Thoracic aorta (tissue), 2 donors: ENCODE results near the gene TKT. TPM values are rescaled to one million over a fixed set of nuclear protein-coding genes. Genes with fewer than 3 reads are reported as not detected.

Source experiments
- ATAC-seq: fragments of 150-250 bp; one replicate; pipeline ENCODE4 v1.8.0; 2017; ENCODE audit warnings: low read depth; ENCODE audit not compliant: insufficient number of reproducible peaks, low FRiP score
- DNase-seq: peaks from one replicate; pipeline ENCODE4 v3.0.0-alpha.2; 2020; ENCODE audit warnings: low spot score
- H3K27ac ChIP-seq, 2 donors: fragments of 200-600 bp; sonication (generic); 1 replicate in 1 of 2; 2 replicates in 1 of 2; pipeline ENCODE4 v1.5.1; 2016; ENCODE audit warnings: mild to moderate bottlenecking in 2 of 2, moderate library complexity in 2 of 2
- H3K27me3 ChIP-seq: fragments of 200-600 bp; sonication (generic); replicated peaks from 2 replicates; pipeline ENCODE4 v1.6.0; 2016; ENCODE audit warnings: mild to moderate bottlenecking; ENCODE audit not compliant: insufficient read depth
- H3K36me3 ChIP-seq: fragments of 200-600 bp; sonication (generic); one replicate; pipeline ENCODE4 v1.5.1; 2016
- H3K4me1 ChIP-seq, 2 donors: fragments of 200-600 bp; sonication (generic); 1 replicate in 1 of 2; 2 replicates in 1 of 2; pipeline versions ENCODE4 v1.5.1 to v1.6.0; 2016; ENCODE audit warnings: low read depth in 2 of 2, mild to moderate bottlenecking in 1 of 2; ENCODE audit not compliant: control insufficient read depth in 1 of 2
- H3K4me3 ChIP-seq: fragments of 200-600 bp; sonication (generic); 2 replicates; pipeline ENCODE4 v1.5.1; 2016; ENCODE audit warnings: mild to moderate bottlenecking
- H3K9me3 ChIP-seq: fragments of 200-600 bp; sonication (generic); 2 replicates; pipeline ENCODE4 v1.5.1; 2016
- total RNA-seq, 2 donors: library from RNA; depleted of rRNA; stranded (reverse); fragments of >200 nt; gene quantifications; one replicate each; pipeline versions ENCODE4 v1.1.0 to v1.2.3, GENCODE V29; 2016
- TF ChIP-seq, protein P1 (sequence below): fragments of 200-600 bp; sonication (generic); IDR thresholded peaks from one replicate; pipeline ENCODE4 v1.5.1; 2019; ENCODE audit warnings: antibody characterized with exemption

Gene TKT
- total RNA-seq, 2 donors from 2014 or later = 138 to 240 TPM

DNA sequence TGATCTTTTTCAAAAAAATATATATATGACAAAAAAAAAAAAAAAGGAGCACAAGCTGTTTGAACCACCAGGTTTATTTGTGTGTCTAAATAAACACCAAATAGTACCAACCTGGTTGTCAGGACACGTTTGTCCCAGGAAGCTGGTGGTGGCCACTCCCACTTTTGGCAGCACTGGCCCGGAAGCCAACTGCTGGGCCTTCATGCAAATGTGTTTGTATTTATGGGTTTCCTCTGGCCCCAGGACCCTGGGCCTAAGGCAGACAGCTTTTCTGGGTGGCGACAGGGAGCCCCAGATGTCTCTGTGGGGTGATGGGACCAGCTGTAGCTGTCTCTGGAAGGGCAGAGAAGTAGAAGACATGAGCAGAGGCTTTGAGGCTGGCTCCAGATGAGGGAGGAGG, 63.2 kb downstream of the TKT start:
- ATAC-seq (no peak), DNase-seq (no peak)
- TF ChIP-seq, protein P1, sequence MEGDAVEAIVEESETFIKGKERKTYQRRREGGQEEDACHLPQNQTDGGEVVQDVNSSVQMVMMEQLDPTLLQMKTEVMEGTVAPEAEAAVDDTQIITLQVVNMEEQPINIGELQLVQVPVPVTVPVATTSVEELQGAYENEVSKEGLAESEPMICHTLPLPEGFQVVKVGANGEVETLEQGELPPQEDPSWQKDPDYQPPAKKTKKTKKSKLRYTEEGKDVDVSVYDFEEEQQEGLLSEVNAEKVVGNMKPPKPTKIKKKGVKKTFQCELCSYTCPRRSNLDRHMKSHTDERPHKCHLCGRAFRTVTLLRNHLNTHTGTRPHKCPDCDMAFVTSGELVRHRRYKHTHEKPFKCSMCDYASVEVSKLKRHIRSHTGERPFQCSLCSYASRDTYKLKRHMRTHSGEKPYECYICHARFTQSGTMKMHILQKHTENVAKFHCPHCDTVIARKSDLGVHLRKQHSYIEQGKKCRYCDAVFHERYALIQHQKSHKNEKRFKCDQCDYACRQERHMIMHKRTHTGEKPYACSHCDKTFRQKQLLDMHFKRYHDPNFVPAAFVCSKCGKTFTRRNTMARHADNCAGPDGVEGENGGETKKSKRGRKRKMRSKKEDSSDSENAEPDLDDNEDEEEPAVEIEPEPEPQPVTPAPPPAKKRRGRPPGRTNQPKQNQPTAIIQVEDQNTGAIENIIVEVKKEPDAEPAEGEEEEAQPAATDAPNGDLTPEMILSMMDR = no peak
- H3K27me3 ChIP-seq = no peaks in the 10 kb centered on the region
- peak overlapping the region; percentile 82 to 93 for H3K27ac ChIP-seq
- peaks cover 22 to 35% of the 10 kb centered on the region in 2 donors for H3K4me1 ChIP-seq
- H3K9me3 ChIP-seq = no peaks in the 10 kb centered on the region
- H3K4me3 ChIP-seq = no peak overlapping the region
- peaks cover 33% of the 10 kb centered on the region for H3K36me3 ChIP-seq

- H3K4me1 ChIP-seq = peaks cover 22 to 35% of the 10 kb centered on the region in 2 donors
- no peak for ATAC-seq
- H3K36me3 ChIP-seq = peaks cover 40% of the 10 kb centered on the region
- H3K27me3 ChIP-seq = no peaks in the 10 kb centered on the region
- DNase-seq = no peak
- TF ChIP-seq, protein P1 = no peak
- no peaks in the 10 kb centered on the region for H3K9me3 ChIP-seq
- H3K27ac ChIP-seq = no peak overlapping the region
- no peak overlapping the region for H3K4me3 ChIP-seq
Observed at GRCh38 chr3:53191836-53192480, 63.9 kb downstream of the TKT start.

DNA sequence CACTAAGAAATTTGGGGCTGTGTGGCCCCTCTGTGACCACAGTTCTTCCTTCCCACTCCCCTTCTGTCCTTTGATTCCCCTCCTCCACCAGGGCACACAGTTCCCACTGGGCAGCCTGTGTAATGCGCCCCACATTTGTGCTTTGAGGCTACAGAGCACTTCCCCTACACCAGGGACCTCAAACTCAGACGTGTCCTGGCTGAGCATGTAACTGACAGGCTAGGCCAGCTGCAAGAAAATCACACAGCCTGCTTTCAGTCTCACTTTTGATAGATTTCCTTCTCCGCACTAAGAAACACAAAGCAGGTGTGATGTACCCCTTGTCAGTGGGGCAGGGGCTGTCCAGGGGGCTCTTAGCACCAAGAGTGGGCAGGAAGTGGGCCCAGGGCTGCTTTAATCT, 65.2 kb downstream of the TKT start:
- ATAC-seq = no peak
- no peak overlapping the region for H3K27ac ChIP-seq
- no peaks in the 10 kb centered on the region for H3K27me3 ChIP-seq
- H3K36me3 ChIP-seq = peaks cover 49% of the 10 kb centered on the region
- TF ChIP-seq, protein P1 = no peak
- DNase-seq = no peak
- peaks cover 19 to 30% of the 10 kb centered on the region in 2 donors for H3K4me1 ChIP-seq
- H3K4me3 ChIP-seq = no peak overlapping the region
- H3K9me3 ChIP-seq = no peaks in the 10 kb centered on the region

- DNase-seq (no peak), ATAC-seq (no peak)
- H3K4me1 ChIP-seq = peaks cover 12 to 16% of the 10 kb centered on the region in 2 donors
- H3K27ac ChIP-seq = no peak overlapping the region
- TF ChIP-seq, protein P1 = no peak
- H3K9me3 ChIP-seq = no peaks in the 10 kb centered on the region
- H3K27me3 ChIP-seq = no peaks in the 10 kb centered on the region
- peaks cover 49% of the 10 kb centered on the region for H3K36me3 ChIP-seq
- H3K4me3 ChIP-seq = no peak overlapping the region
Observed at GRCh38 chr3:53189276-53189675, 66.5 kb downstream of the TKT start.

DNA sequence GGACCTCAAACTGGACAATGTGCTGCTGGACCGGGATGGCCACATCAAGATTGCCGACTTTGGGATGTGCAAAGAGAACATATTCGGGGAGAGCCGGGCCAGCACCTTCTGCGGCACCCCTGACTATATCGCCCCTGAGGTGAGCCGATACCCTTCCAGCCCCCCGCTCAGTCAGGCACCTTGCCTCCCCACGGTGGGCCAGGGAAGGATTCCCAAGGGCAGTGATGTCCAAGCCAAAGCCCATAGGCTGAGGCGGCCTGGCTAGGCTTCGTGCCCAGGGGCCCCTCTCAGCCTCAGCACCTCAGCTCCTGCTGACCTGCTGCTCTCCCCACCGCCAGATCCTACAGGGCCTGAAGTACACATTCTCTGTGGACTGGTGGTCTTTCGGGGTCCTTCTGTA, 67.1 kb downstream of the TKT start:
- Histone ChIP-seq H3K4me1 (peaks cover 8 to 11% of the 10 kb centered on the region in 2 donors), H3K36me3 (peaks cover 49% of the 10 kb centered on the region), H3K27me3 (no peaks in the 10 kb centered on the region), H3K4me3 (no peak overlapping the region), H3K9me3 (no peaks in the 10 kb centered on the region), H3K27ac (no peak overlapping the region)
- DNase-seq (no peak), ATAC-seq (no peak)
- TF ChIP-seq, protein P1 = no peak
